ENCODE measurements around the gene MAP2K5.

GRCh38 chr15:67641453-67641852 lies 99.0 kb downstream of the MAP2K5 start:
- TF ChIP-seq CTCF (IDR thresholded peaks at IDR 0.05) (no peak), POLR2A (IDR thresholded peaks at IDR 0.05) (no peak)
